Activated CD4-positive, alpha-beta memory T cell treated with anti-CD3 and anti-CD28 coated beads for 36 hours (primary cell): ENCODE results near the gene IFT27. TPM values are rescaled to one million over a fixed set of nuclear protein-coding genes. Genes with fewer than 3 reads are reported as not detected.
A peak's percentile ranks its signal among the peaks of the same experiment; 100 is the strongest.

Experiments
- CTCF ChIA-PET: fragments of 350-600 bp; sonication (Branson Sonifier 250); formaldehyde crosslinking; loops from one replicate; lab custom pipeline; 2021; ENCODE audit warnings: antibody characterized with exemption, inconsistent platforms; lab: Charles Lee
- POLR2A ChIA-PET: fragments of 350-600 bp; sonication (Branson Sonifier 250); formaldehyde crosslinking; loops from one replicate; lab custom pipeline; 2021; ENCODE audit warnings: antibody characterized with exemption; lab: Charles Lee
- DNase-seq: peaks from one replicate; pipeline ENCODE4 v3.0.0-alpha.2; 2020
- H3K27ac Mint-ChIP-seq: one replicate; pipeline ENCODE4 v1.8.0; 2021; ENCODE audit warnings: mixed read lengths
- H3K27me3 Mint-ChIP-seq: one replicate; pipeline ENCODE4 v1.8.0; 2021; ENCODE audit warnings: mixed read lengths
- H3K36me3 Mint-ChIP-seq: one replicate; pipeline ENCODE4 v1.8.0; 2021; ENCODE audit warnings: mixed read lengths
- H3K4me1 Mint-ChIP-seq: one replicate; pipeline ENCODE4 v1.8.0; 2021; ENCODE audit warnings: low read depth, mixed read lengths
- H3K4me3 Mint-ChIP-seq: one replicate; pipeline ENCODE4 v1.8.0; 2021; ENCODE audit warnings: mild to moderate bottlenecking, mixed read lengths
- H3K9me3 Mint-ChIP-seq: one replicate; pipeline ENCODE4 v1.8.0; 2021; ENCODE audit warnings: mixed read lengths
- intact Hi-C: fragments of 100-400 bp; cut with micrococcal nuclease; formaldehyde crosslinking; loops from one replicate; pipeline ENCODE4 v1.15.1; 2023
- total RNA-seq, 2 experiments: library from RNA; stranded (reverse); gene quantifications; one replicate each; pipeline ENCODE4 v1.2.3, GENCODE V29; 2021

IFT27 gene
- total RNA-seq, 2 experiments from 2014 or later = 27.9 to 32.1 TPM

- Mint-ChIP-seq H3K36me3 (no peaks in the 10 kb centered on the region), H3K9me3 (no peaks in the 10 kb centered on the region), H3K4me1 (peaks cover 7% of the 10 kb centered on the region), H3K27me3 (peaks cover 10% of the 10 kb centered on the region), H3K27ac (no peak overlapping the region), H3K4me3 (no peak overlapping the region)
- CTCF ChIA-PET = no interaction called here
- POLR2A ChIA-PET = no interaction called here
- intact Hi-C loops = no loop called here
- peak; percentile 73 for DNase-seq
These were observed 14.7 kb upstream of the IFT27 start for GRCh38 chr22:36790648-36791047.

- Mint-ChIP-seq H3K27ac (no peak overlapping the region), H3K4me1 (peaks cover 10% of the 10 kb centered on the region), H3K36me3 (no peaks in the 10 kb centered on the region), H3K27me3 (peaks cover 4% of the 10 kb centered on the region), H3K9me3 (no peaks in the 10 kb centered on the region), H3K4me3 (no peak overlapping the region)
- DNase-seq = no peak
- CTCF ChIA-PET = interaction anchor here (0.9 to 8.9 kb wide), 4 partner anchors 12 to 190 kb away, joined by 3 to 76 read pairs (median 10); partner anchors contain the start of gene IFT27
- POLR2A ChIA-PET = interaction anchor here (0.9 kb wide), 1 partner anchor 11 kb away, joined by 4 read pairs; the partner anchor contains the start of gene IFT27
- intact Hi-C loops = loop anchor here (10.0 kb wide), 1 partner anchor 257 kb away; no protein-coding TSS in a partner anchor
These were observed 11.5 kb upstream of the IFT27 start for GRCh38 chr22:36787204-36787988.

GRCh38 chr22:36783743-36784142 lies 7.8 kb upstream of the IFT27 start:
- Mint-ChIP-seq H3K36me3 (no peaks in the 10 kb centered on the region), H3K27ac (no peak overlapping the region), H3K4me1 (peaks cover 19% of the 10 kb centered on the region), H3K27me3 (peaks cover 1% of the 10 kb centered on the region), H3K4me3 (no peak overlapping the region), H3K9me3 (no peaks in the 10 kb centered on the region)
- intact Hi-C loops = loop anchor here (10.0 kb wide), 1 partner anchor 261 kb away; no protein-coding TSS in a partner anchor
- no peak for DNase-seq
- ChIA-PET CTCF (interaction anchor here (1.6 to 8.9 kb wide), 4 partner anchors 69 to 260 kb away, joined by 7 to 76 read pairs (median 48); no protein-coding TSS in a partner anchor), POLR2A (interaction anchor here (0.8 kb wide), 1 partner anchor 48 kb away, joined by 3 read pairs; no protein-coding TSS in a partner anchor)

GRCh38 chr22:36781656-36782627 lies 6.0 kb upstream of the IFT27 start:
- peak overlapping the region; percentile 49 for H3K4me3 Mint-ChIP-seq
- DNase-seq = peak; percentile 96
- H3K27me3 Mint-ChIP-seq = peaks cover 1% of the 10 kb centered on the region
- no peaks in the 10 kb centered on the region for H3K9me3 Mint-ChIP-seq
- no peaks in the 10 kb centered on the region for H3K36me3 Mint-ChIP-seq
- H3K4me1 Mint-ChIP-seq = peaks cover 32% of the 10 kb centered on the region
- H3K27ac Mint-ChIP-seq = peak overlapping the region; percentile 76
- POLR2A ChIA-PET = no interaction called here
- intact Hi-C loops = loop anchor here (1.0 to 10.0 kb wide), 4 partner anchors 74 to 417 kb away; no protein-coding TSS in a partner anchor
- CTCF ChIA-PET = interaction anchor here (0.6 to 8.9 kb wide), 27 partner anchors 18 to 384 kb away, joined by 3 to 76 read pairs (median 4); partner anchors contain the start of gene NCF4

- intact Hi-C loops = loop anchor here (5.0 kb wide), 2 partner anchors 231 to 344 kb away; no protein-coding TSS in a partner anchor
- H3K36me3 Mint-ChIP-seq = no peaks in the 10 kb centered on the region
- POLR2A ChIA-PET = no interaction called here
- peak overlapping the region; percentile 64 for H3K27ac Mint-ChIP-seq
- peaks cover 44% of the 10 kb centered on the region for H3K4me1 Mint-ChIP-seq
- DNase-seq = no peak
- no peak overlapping the region for H3K4me3 Mint-ChIP-seq
- no peaks in the 10 kb centered on the region for H3K27me3 Mint-ChIP-seq
- CTCF ChIA-PET = interaction anchor here (0.9 to 4.0 kb wide), 5 partner anchors 75 to 481 kb away, joined by 3 to 19 read pairs (median 4); no protein-coding TSS in a partner anchor
- H3K9me3 Mint-ChIP-seq = no peaks in the 10 kb centered on the region
These were observed 2.1 kb upstream of the IFT27 start for GRCh38 chr22:36778020-36778419.

- ChIA-PET CTCF (interaction anchor here (0.9 to 4.0 kb wide), 12 partner anchors 17 to 832 kb away, joined by 3 to 25 read pairs (median 4); partner anchors contain the start of gene GGA1), POLR2A (interaction anchor here (0.8 to 2.0 kb wide), 5 partner anchors 10 to 421 kb away, joined by 3 to 8 read pairs (median 4); partner anchors contain the start of genes NCF4 and TST)
- Mint-ChIP-seq H3K4me3 (peak overlapping the region; percentile 84), H3K4me1 (peaks cover 34% of the 10 kb centered on the region), H3K27me3 (no peaks in the 10 kb centered on the region), H3K27ac (peak overlapping the region; percentile 90), H3K9me3 (no peaks in the 10 kb centered on the region), H3K36me3 (no peaks in the 10 kb centered on the region)
- intact Hi-C loops = loop anchor here (1.0 to 5.0 kb wide), 4 partner anchors 80 to 346 kb away; partner anchors contain the start of gene EIF3D
- DNase-seq = peak; percentile 21
These were observed 803 bp upstream of the IFT27 start for GRCh38 chr22:36776722-36777121.

- Mint-ChIP-seq H3K4me3 (peak overlapping the region; percentile 84), H3K27ac (peak overlapping the region; percentile 73), H3K9me3 (no peaks in the 10 kb centered on the region), H3K4me1 (peaks cover 30% of the 10 kb centered on the region), H3K36me3 (no peaks in the 10 kb centered on the region), H3K27me3 (no peaks in the 10 kb centered on the region)
- DNase-seq = peak; percentile 54
- intact Hi-C loops = loop anchor here (5.0 kb wide), 2 partner anchors 228 to 347 kb away; no protein-coding TSS in a partner anchor
- POLR2A ChIA-PET = interaction anchor here (1.0 to 2.0 kb wide), 4 partner anchors 202 to 422 kb away, joined by 3 to 8 read pairs (median 5); partner anchors contain the start of genes EIF3D and TST
- CTCF ChIA-PET = interaction anchor here (0.8 to 3.6 kb wide), 16 partner anchors 10 to 833 kb away, joined by 3 to 25 read pairs (median 4); partner anchors contain the start of gene GGA1
These were observed 344 bp downstream of the IFT27 start for GRCh38 chr22:36775586-36775963.

GRCh38 chr22:36773935-36774334 lies 2.0 kb downstream of the IFT27 start:
- DNase-seq = no peak
- Mint-ChIP-seq H3K27ac (no peak overlapping the region), H3K9me3 (no peaks in the 10 kb centered on the region), H3K27me3 (no peaks in the 10 kb centered on the region), H3K4me3 (no peak overlapping the region), H3K4me1 (peaks cover 27% of the 10 kb centered on the region), H3K36me3 (no peaks in the 10 kb centered on the region)
- intact Hi-C loops = no loop called here
- CTCF ChIA-PET = interaction anchor here (0.6 to 3.6 kb wide), 7 partner anchors 13 to 287 kb away, joined by 3 to 24 read pairs (median 4); no protein-coding TSS in a partner anchor
- POLR2A ChIA-PET = no interaction called here

- ChIA-PET CTCF (interaction anchor here (1.0 to 2.9 kb wide), 2 partner anchors 8 to 15 kb away, joined by 3 to 19 read pairs; no protein-coding TSS in a partner anchor), POLR2A (no interaction called here)
- H3K27ac Mint-ChIP-seq = no peak overlapping the region
- DNase-seq = no peak
- no peaks in the 10 kb centered on the region for H3K36me3 Mint-ChIP-seq
- intact Hi-C loops = no loop called here
- no peaks in the 10 kb centered on the region for H3K9me3 Mint-ChIP-seq
- peaks cover 15% of the 10 kb centered on the region for H3K4me1 Mint-ChIP-seq
- no peaks in the 10 kb centered on the region for H3K27me3 Mint-ChIP-seq
- no peak overlapping the region for H3K4me3 Mint-ChIP-seq
These were observed 3.5 kb downstream of the IFT27 start for GRCh38 chr22:36772451-36772850.

- Mint-ChIP-seq H3K9me3 (no peaks in the 10 kb centered on the region), H3K27ac (no peak overlapping the region), H3K4me1 (peaks cover 8% of the 10 kb centered on the region), H3K27me3 (no peaks in the 10 kb centered on the region), H3K4me3 (no peak overlapping the region), H3K36me3 (no peaks in the 10 kb centered on the region)
- CTCF ChIA-PET = interaction anchor here (0.8 to 2.9 kb wide), 4 partner anchors 7 to 79 kb away, joined by 3 to 19 read pairs (median 3); no protein-coding TSS in a partner anchor
- POLR2A ChIA-PET = no interaction called here
- intact Hi-C loops = no loop called here
- no peak for DNase-seq
These were observed 4.4 kb downstream of the IFT27 start for GRCh38 chr22:36771356-36772063.
